SKM-1 treated with dmso at 0.1 percent for 144 hours (cell line): ENCODE results near the gene PTGDS.
"Not testable (repeated sequence)": the region's sequence is repeated elsewhere in the genome, so short reads cannot be mapped to it uniquely, and the experiment has no call there.

ENCODE experiments used
- DNase-seq: peaks from one replicate; lab custom pipeline; 2025; ENCODE audit not compliant: unreplicated experiment; lab: John Stamatoyannopoulos, UW

The PTGDS gene

GRCh38 chr9:136985853-136986252 is 8.5 kb downstream of the PTGDS start:
- no peak for DNase-seq

DNA sequence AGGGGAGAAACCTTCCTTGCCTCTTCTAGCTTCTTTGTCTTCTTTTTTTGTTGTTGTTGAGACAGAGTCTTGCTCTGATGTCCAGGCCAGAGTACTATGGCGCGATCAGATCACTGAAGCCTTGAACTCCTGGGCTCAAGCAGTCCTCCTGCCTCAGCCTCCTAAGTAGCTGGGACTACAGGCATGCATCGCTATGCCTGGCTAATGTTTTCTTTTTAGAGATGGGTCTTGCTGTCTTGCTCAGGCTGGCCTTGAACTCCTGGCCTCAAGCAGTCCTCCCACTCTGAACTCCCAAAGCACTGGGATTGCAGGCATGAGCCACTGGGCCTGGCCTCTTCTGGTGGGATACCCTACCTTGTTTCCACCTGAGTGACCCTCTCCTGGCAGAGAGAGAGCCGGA is 11.6 kb downstream of the PTGDS start:
- DNase-seq, result no peak

DNA sequence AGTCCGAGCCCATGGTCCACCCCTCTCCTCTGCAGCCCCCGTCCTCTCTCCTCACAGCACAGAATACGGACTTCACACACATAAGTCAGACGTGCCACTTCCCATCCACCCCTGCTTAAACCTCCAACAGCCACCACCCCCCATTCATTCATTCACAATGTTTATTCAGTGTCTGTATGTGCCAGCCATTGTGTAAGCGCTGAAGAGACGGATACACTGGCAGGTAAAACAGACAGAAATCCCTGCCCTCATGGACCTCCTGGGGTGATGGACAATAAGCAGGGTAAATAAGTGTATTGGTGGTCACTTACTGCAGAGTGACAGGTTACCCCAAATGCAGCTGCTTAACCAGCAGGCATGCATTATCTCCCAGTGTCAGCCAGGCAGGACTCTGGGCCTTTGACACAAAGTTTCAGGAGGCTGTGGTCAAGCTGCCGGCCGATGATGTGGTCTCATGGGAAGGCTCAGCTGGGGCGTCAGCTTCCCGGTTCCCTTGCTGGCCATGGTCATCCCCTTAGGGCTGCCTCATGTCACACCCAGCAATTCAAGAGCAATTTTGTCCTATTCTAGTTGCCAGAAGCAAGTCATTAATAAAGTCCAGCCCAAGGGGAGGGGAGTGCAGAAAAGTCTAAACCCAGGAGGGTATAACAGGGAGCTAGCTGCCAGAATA is 13.1 kb downstream of the PTGDS start:
- DNase-seq, result no peak

- DNase-seq, result peak; percentile 85
Observed at GRCh38 chr9:136991993-136992818, 14.9 kb downstream of the PTGDS start, which contains the start of gene PAXX. PAXX (plus strand) TSS chr9:136992422; CDS start chr9:136992444, 22 bp downstream.

DNA sequence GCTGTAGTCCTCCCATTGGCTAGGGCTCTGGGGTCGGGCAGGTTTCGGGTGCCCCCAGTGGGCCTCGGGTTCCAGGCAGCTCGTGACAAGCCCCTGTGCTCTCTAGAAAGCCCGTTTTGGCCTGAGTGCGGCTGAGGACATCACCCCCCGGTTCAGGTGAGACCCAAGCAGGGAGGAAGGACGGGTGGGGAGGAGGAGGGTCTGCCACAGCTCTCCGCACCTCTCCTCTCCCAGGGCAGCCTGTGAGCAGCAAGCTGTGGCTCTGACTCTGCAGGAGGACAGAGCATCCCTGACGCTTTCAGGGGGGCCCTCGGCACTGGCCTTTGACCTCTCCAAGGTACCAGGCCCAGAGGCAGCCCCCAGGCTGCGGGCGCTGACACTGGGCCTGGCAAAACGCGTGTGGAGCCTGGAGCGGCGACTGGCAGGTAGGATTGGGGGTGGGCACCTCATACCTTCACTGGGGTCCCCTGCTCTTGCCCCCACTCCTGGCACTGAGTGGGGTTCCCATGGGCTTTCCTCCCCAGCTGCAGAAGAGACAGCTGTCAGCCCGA is 15.6 kb downstream of the PTGDS start:
- DNase-seq, result no peak

GRCh38 chr9:136994180-136994887 is 17.0 kb downstream of the PTGDS start:
- DNase-seq, result no peak

GRCh38 chr9:136994888-136995230 is 17.6 kb downstream of the PTGDS start:
- DNase-seq, result no peak

DNA sequence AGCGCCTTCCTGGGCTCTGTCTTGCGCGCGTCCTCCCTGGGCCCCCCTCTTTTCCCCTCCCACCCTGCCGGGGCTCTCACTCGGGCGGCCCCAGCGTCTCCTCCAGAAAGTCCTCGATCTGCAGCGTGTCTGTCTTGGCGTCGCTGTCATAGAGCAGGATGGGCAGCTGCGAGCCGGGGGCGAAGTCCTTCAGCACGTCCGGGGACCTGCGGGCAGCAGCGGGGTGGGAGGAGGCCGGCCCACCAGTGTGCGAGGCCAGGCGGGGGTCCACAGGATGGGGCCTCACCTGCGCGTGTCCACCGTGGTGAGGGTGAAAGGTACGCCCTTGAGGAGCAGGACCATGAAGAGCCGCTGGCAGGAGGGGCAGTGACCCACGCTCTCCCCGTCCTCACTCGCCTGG is 18.1 kb downstream of the PTGDS start:
- DNase-seq, result no peak

DNA sequence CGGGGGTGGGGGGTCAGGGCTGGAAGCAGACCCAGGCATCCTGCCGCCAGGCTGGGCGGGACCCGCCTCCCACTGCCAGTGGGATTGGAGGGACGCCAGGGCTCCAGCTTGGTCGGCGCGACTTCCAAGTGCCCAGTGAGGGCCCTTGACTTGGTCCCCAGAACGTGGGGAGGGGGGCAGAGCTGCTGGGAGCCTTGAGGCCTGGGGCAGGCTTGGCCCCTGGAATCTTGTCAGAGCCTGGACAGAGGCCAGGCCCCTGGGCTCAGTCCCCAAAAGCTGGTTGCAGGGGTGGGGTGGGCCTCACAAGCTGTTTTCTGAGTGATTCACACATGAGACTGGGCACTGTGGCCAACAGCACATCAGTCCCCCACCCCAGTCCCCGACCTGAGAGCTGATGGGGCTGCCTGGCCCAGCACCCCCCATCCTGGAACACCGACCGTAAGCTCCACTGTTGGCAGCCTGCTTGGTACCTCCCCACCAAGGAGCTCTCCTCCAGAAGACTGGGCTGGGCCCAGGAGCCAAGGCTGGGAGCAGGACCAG is 18.5 kb downstream of the PTGDS start:
- no peak for DNase-seq

DNA sequence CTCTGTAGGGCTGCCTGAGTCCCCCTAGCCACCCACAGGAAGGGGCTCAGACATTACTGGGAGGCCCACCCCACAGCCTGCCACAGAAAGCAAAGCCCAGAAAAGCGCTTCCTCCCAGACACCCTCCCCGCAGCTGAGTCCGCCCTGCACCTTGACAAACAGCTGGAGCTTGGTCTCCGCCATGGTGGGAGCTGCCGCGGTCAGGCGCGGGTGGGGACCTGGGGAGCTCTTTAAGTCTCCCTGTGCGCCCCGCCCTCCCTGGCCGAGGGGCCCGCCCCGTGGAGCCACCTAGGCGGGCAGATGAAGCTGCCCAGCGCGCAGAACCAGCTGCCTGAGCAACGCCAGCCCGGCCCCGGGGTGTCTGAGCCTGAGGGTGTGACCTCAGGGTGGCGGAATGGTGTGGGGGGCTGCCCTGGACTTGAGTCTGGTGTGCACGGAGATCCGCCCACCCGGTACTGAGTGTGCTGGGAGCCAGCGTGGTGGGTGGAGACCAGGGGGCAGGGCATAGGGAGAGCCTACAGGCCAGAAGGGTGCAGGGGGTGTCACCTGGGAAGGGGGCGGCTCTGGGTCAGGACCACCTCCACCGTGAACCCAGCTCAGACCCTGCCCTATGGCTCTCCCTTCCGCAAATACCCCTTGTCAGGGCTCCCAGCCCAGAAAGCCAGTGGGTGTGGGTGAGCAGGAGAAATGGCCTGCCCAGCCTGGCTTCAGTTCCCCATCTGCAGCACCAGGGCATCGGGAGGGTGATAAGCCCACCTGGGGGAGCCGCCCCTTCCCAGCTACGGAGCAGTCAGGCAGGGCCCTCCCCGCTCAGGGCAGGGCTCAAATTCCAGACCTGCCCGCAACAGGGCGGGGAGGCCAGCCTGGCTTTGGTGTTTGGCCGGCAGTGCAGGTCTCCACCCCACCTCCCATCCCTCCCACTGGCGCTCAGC is 19.3 kb downstream of the PTGDS start, which contains the start of gene CLIC3:
CLIC3 (minus strand) TSS at position 208 of the 932 bp plus-strand sequence; CDS start at position 183, 25 bp downstream.
- DNase-seq, result no peak

- DNase-seq, result no peak
Observed at GRCh38 chr9:136997371-136997770, 20.1 kb downstream of the PTGDS start.

DNA sequence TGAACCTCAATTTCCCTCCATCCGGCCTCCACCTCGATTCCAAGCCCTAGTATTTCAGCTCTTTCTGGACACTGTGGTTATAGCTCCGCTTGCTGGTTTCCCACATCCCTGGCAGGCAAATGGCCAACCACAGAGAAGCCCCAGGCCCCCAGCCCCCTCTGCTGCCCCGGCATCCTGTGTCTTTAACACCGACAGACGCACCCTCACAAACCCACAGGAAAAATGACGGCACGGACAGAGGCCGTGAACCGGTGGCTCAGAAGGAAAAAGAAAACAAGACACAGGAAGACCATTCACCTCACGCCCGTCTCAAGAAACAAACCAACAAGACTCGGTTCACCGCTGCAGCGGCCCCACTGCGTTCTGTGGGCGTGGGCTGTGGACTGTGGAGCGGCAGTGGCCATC is 20.5 kb downstream of the PTGDS start:
- no peak for DNase-seq

GRCh38 chr9:137000177-137000930 is 23.1 kb downstream of the PTGDS start:
- DNase-seq, result peak; percentile 76

- DNase-seq, result no peak
Observed at GRCh38 chr9:137001857-137002645, 24.7 kb downstream of the PTGDS start.

DNA sequence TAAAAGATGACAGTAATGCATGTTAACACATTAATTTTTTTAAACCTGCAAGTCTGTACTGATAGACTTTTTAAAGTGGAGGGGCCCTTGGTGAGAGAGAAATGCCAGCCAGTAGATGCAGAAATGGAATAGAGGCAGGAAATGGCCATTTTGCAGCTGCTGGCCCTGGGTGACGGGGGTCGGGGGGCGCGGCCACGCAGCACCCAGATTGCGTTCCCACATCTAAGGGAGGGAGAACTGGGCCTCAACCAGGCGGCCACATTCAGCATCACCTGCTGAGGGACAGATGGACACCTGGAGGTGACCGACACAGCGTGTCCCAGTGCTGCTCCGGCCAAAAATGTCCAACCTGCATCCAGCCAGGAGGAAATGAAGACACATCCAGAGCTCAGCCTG is 25.3 kb downstream of the PTGDS start:
- no peak for DNase-seq

DNA sequence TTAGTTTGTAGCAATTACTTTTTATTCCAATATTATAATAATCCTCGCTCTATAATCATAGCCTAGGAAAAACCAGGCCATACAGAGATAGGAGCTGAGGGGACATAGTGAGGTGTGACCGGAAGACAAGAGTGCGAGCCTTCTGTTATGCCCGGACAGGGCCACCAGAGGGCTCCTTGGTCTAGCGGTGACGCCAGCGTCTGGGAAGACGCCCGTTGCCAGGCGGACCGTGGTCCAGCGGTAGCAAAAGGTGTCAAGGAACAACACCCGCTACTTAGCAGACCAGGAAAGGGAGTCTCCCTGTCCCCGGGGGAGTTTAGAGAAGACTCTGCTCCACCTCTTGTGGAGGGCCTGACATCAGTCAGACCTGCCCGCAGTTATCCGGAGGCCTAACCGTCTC is 27.0 kb downstream of the PTGDS start:
- DNase-seq, result not testable (repeated sequence)

- DNase-seq, result no peak
Observed at GRCh38 chr9:137006116-137007003, 29.1 kb downstream of the PTGDS start.
